Small intestine (tissue), 4 donors: ENCODE results near the gene RNF207. TPM values are rescaled to one million over a fixed set of nuclear protein-coding genes. Genes with fewer than 3 reads are reported as not detected.

Experiments used
- polyA plus RNA-seq, 4 donors: library from polyadenylated mRNA; stranded (reverse) in 3 of 4; unstranded in 1 of 4; fragments of 200-250 nt in 3 of 4; fragments of 120-200 nt in 1 of 4; gene quantifications; one replicate each; pipeline versions ENCODE4 v1.2.1 to v1.2.3, GENCODE V29; 2013
- donor health status: healthy with polysubstance abuse.
- donor health status: Bipolar disorder and iron deficiency.
- donor health status: healthy.

The RNF207 gene
- polyA plus RNA-seq, 4 donors: 5.1 to 40.0 (median 17.6) TPM

Other genes starting within 250 kb of the RNF207 start
- 10 to 100 TPM in 1 of 4 donors, 1 to 10 TPM in 3; 1.4 to 10.0 (median 2.8) TPM for gene NPHP4, start 213.7 kb upstream of the RNF207 start, polyA plus RNA-seq
- gene KCNAB2, start 160.2 kb upstream of the RNF207 start, polyA plus RNA-seq: 10 to 100 TPM in 1 of 4 donors, 1 to 10 TPM in 3; 1.1 to 35.7 (median 5.3) TPM
- 1 to 10 TPM in 1 of 4 donors, under 1 TPM in 2, not detected in 1; 0.28 to 1.8 (median 0.67) TPM for gene CHD5, start 25.8 kb upstream of the RNF207 start, polyA plus RNA-seq
- 1,000 to 10,000 TPM in 1 of 4 donors, 100 to 1,000 TPM in 3; 207 to 1,045 (median 359) TPM for gene RPL22, start 6.5 kb upstream of the RNF207 start, polyA plus RNA-seq
- gene ICMT, start 29.8 kb downstream of the RNF207 start, polyA plus RNA-seq: 10 to 100 TPM; 16.5 to 51.7 (median 31.4) TPM
- gene HES3, start 38.1 kb downstream of the RNF207 start, polyA plus RNA-seq: not detected
- 10 to 100 TPM in 3 of 4 donors, 1 to 10 TPM in 1; 6.5 to 34.9 (median 22.3) TPM for gene GPR153, start 55.0 kb downstream of the RNF207 start, polyA plus RNA-seq
- gene ACOT7, start 187.6 kb downstream of the RNF207 start, polyA plus RNA-seq: 10 to 100 TPM; 20.3 to 93.8 (median 73.7) TPM
- 1 to 10 TPM in 3 of 4 donors, under 1 TPM in 1; 0.55 to 2.2 (median 1.6) TPM for gene HES2, start 213.8 kb downstream of the RNF207 start, polyA plus RNA-seq
- gene ESPN, start 218.7 kb downstream of the RNF207 start, polyA plus RNA-seq: 100 to 1,000 TPM in 3 of 4 donors, 10 to 100 TPM in 1; 83.5 to 356 (median 285) TPM